Neural progenitor cell (in vitro differentiated cells): ENCODE measurements around the gene RNF123. TPM values are rescaled to one million over a fixed set of nuclear protein-coding genes. Genes with fewer than 3 reads are reported as not detected.

Source experiments
- DNase-seq: peaks from one replicate; pipeline ENCODE4 v3.0.0-alpha.2; 2016; ENCODE audit warnings: low spot score
- H2AFZ ChIP-seq: fragments of 200-600 bp; sonication (generic); replicated peaks from 2 replicates; pipeline ENCODE4 v1.6.1; 2016; ENCODE audit warnings: antibody characterized with exemption
- H3F3A ChIP-seq: fragments of 200-600 bp; sonication (generic); 2 replicates; pipeline ENCODE4 v1.6.1; 2016; ENCODE audit warnings: antibody characterized with exemption, low read depth
- H3K27ac ChIP-seq: fragments of 200-600 bp; sonication (generic); 2 replicates; pipeline ENCODE4 v1.5.1; 2016; ENCODE audit warnings: mild to moderate bottlenecking
- H3K27me3 ChIP-seq: fragments of 200-600 bp; sonication (generic); 2 replicates; pipeline ENCODE4 v1.6.1; 2016; ENCODE audit warnings: mild to moderate bottlenecking, moderate library complexity
- H3K36me3 ChIP-seq: fragments of 200-600 bp; sonication (generic); 2 replicates; pipeline ENCODE4 v1.5.1; 2016
- H3K4me1 ChIP-seq: fragments of 200-600 bp; sonication (generic); 2 replicates; pipeline ENCODE4 v1.6.1; 2016; ENCODE audit warnings: mixed run types
- H3K4me2 ChIP-seq: fragments of 200-600 bp; sonication (generic); 2 replicates; pipeline ENCODE4 v1.6.1; 2016
- H3K4me3 ChIP-seq: fragments of 200-600 bp; sonication (generic); 2 replicates; pipeline ENCODE4 v1.5.1; 2016
- H3K79me2 ChIP-seq: fragments of 200-600 bp; sonication (generic); 2 replicates; pipeline ENCODE4 v1.6.1; 2016; ENCODE audit warnings: low read depth
- H3K9ac ChIP-seq: fragments of 200-600 bp; sonication (generic); 2 replicates; pipeline ENCODE4 v1.6.1; 2016
- H3K9me3 ChIP-seq: fragments of 200-600 bp; sonication (generic); 2 replicates; pipeline ENCODE4 v1.5.1; 2016; ENCODE audit warnings: low read depth
- H4K20me1 ChIP-seq: fragments of 200-600 bp; sonication (generic); 2 replicates; pipeline ENCODE4 v1.6.1; 2016; ENCODE audit warnings: low read depth
- H3K27ac Mint-ChIP-seq: 3 replicates; pipeline ENCODE4 v1.8.0; 2021; ENCODE audit warnings: mixed read lengths
- H3K27me3 Mint-ChIP-seq: 2 replicates; pipeline ENCODE4 v1.8.0; 2022; ENCODE audit warnings: low read depth, mild to moderate bottlenecking, inconsistent platforms, moderate library complexity, mixed read lengths; ENCODE audit not compliant: insufficient read depth
- H3K36me3 Mint-ChIP-seq: 3 replicates; pipeline ENCODE4 v1.8.0; 2021; ENCODE audit warnings: mixed read lengths
- H3K4me1 Mint-ChIP-seq: 3 replicates; pipeline ENCODE4 v1.8.0; 2021; ENCODE audit warnings: mixed read lengths
- H3K4me3 Mint-ChIP-seq: 3 replicates; pipeline ENCODE4 v1.8.0; 2021; ENCODE audit warnings: mild to moderate bottlenecking, moderate library complexity, mixed read lengths
- H3K9me3 Mint-ChIP-seq: 3 replicates; pipeline ENCODE4 v1.8.0; 2020; ENCODE audit warnings: mixed read lengths
- CTCF ChIP-seq: fragments of 200-600 bp; sonication (generic); IDR thresholded peaks from 2 replicates; pipeline ENCODE4 v1.5.1; 2017; ENCODE audit warnings: antibody characterized with exemption, mild to moderate bottlenecking
- EZH2 ChIP-seq: fragments of 200-600 bp; sonication (generic); IDR thresholded peaks from 2 replicates; pipeline ENCODE4 v1.6.1; 2017; ENCODE audit warnings: antibody characterized with exemption, mild to moderate bottlenecking, moderate library complexity
- EZH2phosphoT487 ChIP-seq: fragments of 200-600 bp; sonication (generic); IDR thresholded peaks from 2 replicates; pipeline ENCODE4 v1.6.1; 2017; ENCODE audit warnings: antibody characterized with exemption
- total RNA-seq: library from RNA; depleted of rRNA; stranded (reverse); fragments of >200 nt; gene quantifications from 2 replicates; pipeline ENCODE4 v1.2.3, GENCODE V29; 2015; ENCODE audit warnings: low replicate concordance

Gene RNF123
- total RNA-seq, 1 donor from 2014 or later: 15.0 TPM

GRCh38 chr3:49662720-49663413 is 26.5 kb upstream of the RNF123 start:
- no peak overlapping the region for H3K27ac ChIP-seq
- no peak for DNase-seq
- H3K9ac ChIP-seq: no peak overlapping the region
- H3K27me3 ChIP-seq: no peaks in the 10 kb centered on the region
- no peak overlapping the region for H3K4me2 ChIP-seq
- Mint-ChIP-seq H3K27me3 (peaks cover 2% of the 10 kb centered on the region), H3K9me3 (no peaks in the 10 kb centered on the region), H3K36me3 (no peaks in the 10 kb centered on the region), H3K4me3 (no peak overlapping the region), H3K4me1 (peaks cover 19% of the 10 kb centered on the region), H3K27ac (no peak overlapping the region)
- H2AFZ ChIP-seq: no peak overlapping the region
- no peak overlapping the region for H3K4me3 ChIP-seq
- no peak for TF ChIP-seq EZH2phosphoT487
- no peak for TF ChIP-seq CTCF
- TF ChIP-seq EZH2: no peak
- no peaks in the 10 kb centered on the region for H3K36me3 ChIP-seq
- peaks cover 4% of the 10 kb centered on the region for H3K4me1 ChIP-seq
- no peaks in the 10 kb centered on the region for H3K79me2 ChIP-seq
- H3F3A ChIP-seq: no peaks in the 10 kb centered on the region
- H4K20me1 ChIP-seq: no peaks in the 10 kb centered on the region
- no peaks in the 10 kb centered on the region for H3K9me3 ChIP-seq

GRCh38 chr3:49663831-49664230 is 25.5 kb upstream of the RNF123 start:
- Histone ChIP-seq H3K27ac (no peak overlapping the region), H3K9me3 (no peaks in the 10 kb centered on the region), H3F3A (no peaks in the 10 kb centered on the region), H3K36me3 (no peaks in the 10 kb centered on the region), H2AFZ (no peak overlapping the region), H4K20me1 (no peaks in the 10 kb centered on the region), H3K4me3 (no peak overlapping the region), H3K4me2 (no peak overlapping the region), H3K9ac (no peak overlapping the region), H3K27me3 (no peaks in the 10 kb centered on the region), H3K4me1 (peaks cover 4% of the 10 kb centered on the region), H3K79me2 (no peaks in the 10 kb centered on the region)
- H3K27ac Mint-ChIP-seq: no peak overlapping the region
- no peak for DNase-seq
- H3K27me3 Mint-ChIP-seq: peaks cover 4% of the 10 kb centered on the region
- H3K4me3 Mint-ChIP-seq: no peak overlapping the region
- H3K9me3 Mint-ChIP-seq: no peaks in the 10 kb centered on the region
- TF ChIP-seq EZH2phosphoT487 (no peak), EZH2 (no peak), CTCF (no peak)
- H3K36me3 Mint-ChIP-seq: no peaks in the 10 kb centered on the region
- H3K4me1 Mint-ChIP-seq: peaks cover 22% of the 10 kb centered on the region

GRCh38 chr3:49664300-49664699 is 25.1 kb upstream of the RNF123 start:
- Histone ChIP-seq H3K27me3 (no peaks in the 10 kb centered on the region), H3K36me3 (no peaks in the 10 kb centered on the region), H3K4me1 (peaks cover 4% of the 10 kb centered on the region), H3K79me2 (no peaks in the 10 kb centered on the region), H3K4me2 (no peak overlapping the region), H3K9me3 (no peaks in the 10 kb centered on the region), H2AFZ (no peak overlapping the region), H4K20me1 (no peaks in the 10 kb centered on the region), H3K4me3 (no peak overlapping the region), H3K27ac (no peak overlapping the region), H3K9ac (no peak overlapping the region), H3F3A (no peaks in the 10 kb centered on the region)
- no peak overlapping the region for H3K4me3 Mint-ChIP-seq
- TF ChIP-seq CTCF (no peak), EZH2phosphoT487 (no peak), EZH2 (no peak)
- H3K9me3 Mint-ChIP-seq: no peaks in the 10 kb centered on the region
- no peak for DNase-seq
- H3K4me1 Mint-ChIP-seq: peaks cover 24% of the 10 kb centered on the region
- H3K36me3 Mint-ChIP-seq: no peaks in the 10 kb centered on the region
- H3K27me3 Mint-ChIP-seq: peaks cover 4% of the 10 kb centered on the region
- no peak overlapping the region for H3K27ac Mint-ChIP-seq
